Neutrophil (primary cell): ENCODE data around the gene TRIL.

Source experiments
- H3K27ac ChIP-seq: fragments of 200-600 bp; sonication (generic); 2 replicates; pipeline ENCODE4 v1.5.1; 2016; ENCODE audit warnings: mild to moderate bottlenecking, moderate library complexity
- H3K27me3 ChIP-seq: fragments of 200-600 bp; sonication (generic); 2 replicates; pipeline ENCODE4 v1.6.0; 2016; ENCODE audit warnings: mild to moderate bottlenecking
- H3K36me3 ChIP-seq: fragments of 200-600 bp; sonication (generic); 2 replicates; pipeline ENCODE4 v1.5.1; 2017
- H3K4me1 ChIP-seq, 2 experiments: fragments of 200-600 bp in 1 of 2; sonication (generic) in 1 of 2; 1 replicate in 1 of 2; 2 replicates in 1 of 2; pipeline versions ENCODE4 v1.5.1 to v1.6.1; 2013 to 2016; ENCODE audit warnings: low read depth in 1 of 2, low read length in 1 of 2, mild to moderate bottlenecking in 1 of 2, moderate library complexity in 1 of 2; ENCODE audit not compliant: control insufficient read depth in 1 of 2, insufficient read depth in 1 of 2
- H3K4me3 ChIP-seq, 2 experiments: fragments of 200-600 bp in 1 of 2; sonication (generic) in 1 of 2; 1 replicate in 1 of 2; 2 replicates in 1 of 2; pipeline ENCODE4 v1.5.1; 2013 to 2016; ENCODE audit warnings: low read depth in 1 of 2, low read length in 1 of 2, mild to moderate bottlenecking in 1 of 2, moderate library complexity in 1 of 2
- H3K9me3 ChIP-seq: fragments of 200-600 bp; sonication (generic); 2 replicates; pipeline ENCODE4 v1.5.1; 2016
- TF ChIP-seq, protein P1 (sequence below): fragments of 200-600 bp; sonication (generic); IDR thresholded peaks from 2 replicates; pipeline ENCODE4 v1.5.1; 2016; ENCODE audit warnings: antibody characterized with exemption

The TRIL gene

GRCh38 chr7:28976022-28976421 is 17.9 kb upstream of the TRIL start:
- Histone ChIP-seq H3K9me3 (peaks cover 9% of the 10 kb centered on the region), H3K4me1 (no peaks in the 10 kb centered on the region), H3K36me3 (no peaks in the 10 kb centered on the region), H3K4me3 (no peak overlapping the region), H3K27me3 (no peaks in the 10 kb centered on the region), H3K27ac (no peak overlapping the region)
- TF ChIP-seq, protein P1, sequence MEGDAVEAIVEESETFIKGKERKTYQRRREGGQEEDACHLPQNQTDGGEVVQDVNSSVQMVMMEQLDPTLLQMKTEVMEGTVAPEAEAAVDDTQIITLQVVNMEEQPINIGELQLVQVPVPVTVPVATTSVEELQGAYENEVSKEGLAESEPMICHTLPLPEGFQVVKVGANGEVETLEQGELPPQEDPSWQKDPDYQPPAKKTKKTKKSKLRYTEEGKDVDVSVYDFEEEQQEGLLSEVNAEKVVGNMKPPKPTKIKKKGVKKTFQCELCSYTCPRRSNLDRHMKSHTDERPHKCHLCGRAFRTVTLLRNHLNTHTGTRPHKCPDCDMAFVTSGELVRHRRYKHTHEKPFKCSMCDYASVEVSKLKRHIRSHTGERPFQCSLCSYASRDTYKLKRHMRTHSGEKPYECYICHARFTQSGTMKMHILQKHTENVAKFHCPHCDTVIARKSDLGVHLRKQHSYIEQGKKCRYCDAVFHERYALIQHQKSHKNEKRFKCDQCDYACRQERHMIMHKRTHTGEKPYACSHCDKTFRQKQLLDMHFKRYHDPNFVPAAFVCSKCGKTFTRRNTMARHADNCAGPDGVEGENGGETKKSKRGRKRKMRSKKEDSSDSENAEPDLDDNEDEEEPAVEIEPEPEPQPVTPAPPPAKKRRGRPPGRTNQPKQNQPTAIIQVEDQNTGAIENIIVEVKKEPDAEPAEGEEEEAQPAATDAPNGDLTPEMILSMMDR: no peak

DNA sequence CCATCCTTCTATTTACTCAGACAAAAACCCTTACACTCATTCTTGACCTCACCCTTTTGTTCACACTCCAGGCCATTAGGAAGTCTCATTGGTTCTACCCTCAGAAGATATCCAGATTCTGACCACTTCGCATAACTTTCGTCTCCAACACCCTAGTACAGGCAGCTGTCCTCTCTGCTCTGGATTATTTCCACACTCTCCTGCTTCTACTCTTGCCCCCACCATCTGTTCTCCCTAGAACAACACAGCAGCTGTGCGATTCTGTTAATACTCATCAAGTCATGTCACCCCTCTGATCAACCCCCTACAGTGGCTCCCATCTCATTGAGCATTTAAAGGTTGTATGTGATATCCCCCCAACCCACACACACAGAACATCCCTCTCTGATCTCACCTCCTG is 15.5 kb upstream of the TRIL start:
- H3K27me3 ChIP-seq: no peaks in the 10 kb centered on the region
- no peak overlapping the region for H3K27ac ChIP-seq
- TF ChIP-seq, protein P1: no peak
- no peak overlapping the region for H3K4me3 ChIP-seq
- no peaks in the 10 kb centered on the region for H3K36me3 ChIP-seq
- no peaks in the 10 kb centered on the region for H3K4me1 ChIP-seq
- peaks cover 17% of the 10 kb centered on the region for H3K9me3 ChIP-seq

DNA sequence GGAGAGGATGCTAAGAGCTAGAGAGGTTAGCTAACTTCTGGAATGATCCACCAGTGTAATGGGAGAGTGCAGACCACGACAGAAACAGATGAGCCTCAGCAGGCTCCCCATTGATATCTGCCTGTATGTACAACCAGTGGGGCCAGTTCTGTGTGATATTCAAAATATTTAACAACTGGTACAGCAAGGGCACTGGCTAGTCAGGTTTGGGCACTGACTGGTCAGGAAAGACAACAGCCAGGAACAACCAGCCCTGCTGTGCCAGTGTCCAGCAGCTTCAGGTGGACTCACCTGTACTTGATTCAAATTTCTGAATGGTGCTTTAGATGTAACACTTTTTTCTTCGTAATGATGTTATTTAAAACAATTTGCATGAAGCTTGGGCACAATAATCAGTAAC is 5.9 kb upstream of the TRIL start:
- TF ChIP-seq, protein P1: no peak
- Histone ChIP-seq H3K4me3 (no peak overlapping the region), H3K4me1 (no peaks in the 10 kb centered on the region), H3K36me3 (no peaks in the 10 kb centered on the region), H3K27me3 (peaks cover 38% of the 10 kb centered on the region), H3K9me3 (no peaks in the 10 kb centered on the region), H3K27ac (no peak overlapping the region)

GRCh38 chr7:28961972-28962371 is 3.8 kb upstream of the TRIL start:
- H3K9me3 ChIP-seq: no peaks in the 10 kb centered on the region
- H3K36me3 ChIP-seq: no peaks in the 10 kb centered on the region
- H3K4me3 ChIP-seq: no peak overlapping the region
- no peak overlapping the region for H3K27ac ChIP-seq
- H3K4me1 ChIP-seq: peaks cover 16 to 17% of the 10 kb centered on the region in 2 experiments
- TF ChIP-seq, protein P1: no peak
- H3K27me3 ChIP-seq: peaks cover 59% of the 10 kb centered on the region

DNA sequence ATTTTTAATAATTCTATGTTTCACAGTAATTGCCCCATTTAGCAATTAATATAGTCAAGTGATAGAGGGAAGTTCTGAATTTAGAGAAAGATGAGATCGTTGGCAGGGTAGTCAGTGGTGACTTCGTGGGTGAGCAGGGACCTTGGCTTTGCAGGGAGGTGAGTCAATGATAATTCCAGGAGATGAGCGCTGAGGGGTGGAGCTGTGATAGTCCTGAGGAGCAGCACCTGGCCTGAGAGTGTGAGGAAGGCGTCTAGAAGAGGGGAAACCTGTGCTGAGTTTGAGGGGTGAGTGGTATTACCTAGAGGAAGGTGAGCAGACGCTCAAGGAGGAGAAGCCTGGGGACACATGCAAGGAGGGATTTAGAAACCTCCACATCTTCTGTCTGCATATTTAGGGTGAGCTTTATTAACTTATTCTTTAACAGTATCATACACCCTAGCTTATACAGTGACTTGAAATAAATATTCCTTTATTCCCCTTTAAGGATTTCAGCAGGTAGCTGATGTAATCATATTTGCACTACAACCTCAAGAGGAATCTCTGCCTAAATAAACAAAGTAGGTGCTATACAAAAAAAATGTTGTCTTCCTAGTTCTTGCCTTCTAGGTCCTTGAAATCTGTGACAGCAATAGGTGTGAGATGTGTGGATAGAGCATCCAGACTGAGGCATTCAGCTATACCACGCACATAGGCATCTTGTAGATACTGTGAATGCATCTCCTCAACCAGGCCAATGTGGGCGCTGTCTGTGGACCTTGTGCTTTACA is 2.1 kb upstream of the TRIL start:
- Histone ChIP-seq H3K36me3 (no peaks in the 10 kb centered on the region), H3K27me3 (peaks cover 76% of the 10 kb centered on the region), H3K27ac (no peak overlapping the region), H3K4me1 (peaks cover 33 to 34% of the 10 kb centered on the region in 2 experiments), H3K4me3 (no peak overlapping the region), H3K9me3 (no peaks in the 10 kb centered on the region)
- TF ChIP-seq, protein P1: no peak
